MM.1S (cell line): ENCODE results near the gene HEATR1.

Experiments
- DNase-seq: peaks from one replicate; pipeline ENCODE4 v3.0.0-alpha.2; 2015
- H2AFZ ChIP-seq: fragments of 300-600 bp; sonication (generic); 2 replicates; pipeline ENCODE4 v1.6.0; 2016; ENCODE audit warnings: antibody characterized with exemption, low read length
- H3F3A ChIP-seq: fragments of 300-600 bp; sonication (generic); 2 replicates; pipeline ENCODE4 v1.6.1; 2016; ENCODE audit warnings: mild to moderate bottlenecking, antibody characterized with exemption, low read length, moderate library complexity, mixed read lengths; ENCODE audit not compliant: insufficient read depth
- H3K27ac ChIP-seq: fragments of 300-600 bp; sonication (generic); 2 replicates; pipeline ENCODE4 v1.5.1; 2016; ENCODE audit warnings: mild to moderate bottlenecking, low read length
- H3K27me3 ChIP-seq: fragments of 300-600 bp; sonication (generic); replicated peaks from 2 replicates; pipeline ENCODE4 v1.6.0; 2016; ENCODE audit warnings: low read length; ENCODE audit not compliant: insufficient read depth
- H3K36me3 ChIP-seq: fragments of 300-600 bp; sonication (generic); replicated peaks from 2 replicates; pipeline ENCODE4 v1.6.1; 2016; ENCODE audit warnings: mild to moderate bottlenecking, low read length, mixed read lengths; ENCODE audit not compliant: insufficient read depth
- H3K4me1 ChIP-seq: fragments of 300-600 bp; sonication (generic); 2 replicates; pipeline ENCODE4 v1.6.1; 2016; ENCODE audit warnings: low read length, mixed read lengths
- H3K4me2 ChIP-seq: fragments of 300-600 bp; sonication (generic); 2 replicates; pipeline ENCODE4 v1.6.0; 2016; ENCODE audit warnings: low read depth, low read length
- H3K4me3 ChIP-seq: fragments of 300-600 bp; sonication (generic); 2 replicates; pipeline ENCODE4 v1.5.1; 2016; ENCODE audit warnings: low read length, mixed read lengths
- H3K79me2 ChIP-seq: fragments of 300-600 bp; sonication (generic); 2 replicates; pipeline ENCODE4 v1.6.1; 2016; ENCODE audit warnings: mixed run types, low read length, mixed read lengths
- H3K9ac ChIP-seq: fragments of 300-600 bp; sonication (generic); 2 replicates; pipeline ENCODE4 v1.6.1; 2016; ENCODE audit warnings: low read length, mixed read lengths
- H3K9me2 ChIP-seq: fragments of 300-600 bp; sonication (generic); replicated peaks from 2 replicates; pipeline ENCODE4 v1.6.1; 2016; ENCODE audit warnings: mild to moderate bottlenecking, low read length, mixed read lengths; ENCODE audit not compliant: insufficient read depth
- H3K9me3 ChIP-seq: fragments of 300-600 bp; sonication (generic); replicated peaks from 2 replicates; pipeline ENCODE4 v1.6.1; 2016; ENCODE audit warnings: mild to moderate bottlenecking, low read length, mixed read lengths; ENCODE audit not compliant: insufficient read depth
- H4K20me1 ChIP-seq: fragments of 300-600 bp; sonication (generic); 2 replicates; pipeline ENCODE4 v1.6.1; 2016; ENCODE audit warnings: mild to moderate bottlenecking, low read length, moderate library complexity, mixed read lengths; ENCODE audit not compliant: insufficient read depth
- EZH2 ChIP-seq: fragments of 300-600 bp; sonication (generic); optimal IDR thresholded peaks from 2 replicates; pipeline ENCODE3; 2017; ENCODE audit warnings: low read depth, mild to moderate bottlenecking, antibody characterized with exemption, low read length, mixed read lengths
- EZH2phosphoT487 ChIP-seq: fragments of 300-600 bp; sonication (generic); IDR thresholded peaks from 2 replicates; pipeline ENCODE4 v1.6.1; 2018; ENCODE audit warnings: antibody characterized with exemption, low read length
- TF ChIP-seq, protein P1 (sequence below): fragments of 300-600 bp; sonication (generic); IDR thresholded peaks from 2 replicates; pipeline ENCODE4 v1.5.1; 2016; ENCODE audit warnings: antibody characterized with exemption, low read length, mixed read lengths

HEATR1 gene

DNA sequence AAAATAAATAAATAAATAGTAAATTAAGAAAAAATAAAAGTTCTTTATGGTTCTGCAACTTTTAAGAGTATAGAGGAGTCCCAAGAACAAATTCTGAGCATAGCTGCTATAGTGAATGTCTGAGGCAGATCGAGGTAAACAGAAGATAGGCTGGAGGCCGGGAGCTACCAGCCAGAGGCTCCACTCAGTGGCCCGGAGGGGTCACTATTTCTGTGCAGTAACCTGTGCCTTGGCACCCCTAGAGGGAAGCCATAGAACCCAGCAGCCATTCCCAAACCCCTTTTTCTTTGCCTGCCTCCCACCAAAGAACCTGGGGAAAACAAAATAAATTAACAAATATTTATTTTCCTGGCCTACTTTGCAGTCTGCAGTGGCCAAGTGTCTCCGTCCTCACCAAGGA is 38.4 kb upstream of the HEATR1 start:
- no peak for DNase-seq
- Histone ChIP-seq H3K9ac (no peak overlapping the region), H3K9me2 (no peaks in the 10 kb centered on the region), H3K9me3 (no peaks in the 10 kb centered on the region), H3K27me3 (no peaks in the 10 kb centered on the region), H3K36me3 (no peaks in the 10 kb centered on the region), H3K4me1 (no peaks in the 10 kb centered on the region), H3K27ac (no peak overlapping the region), H3K79me2 (no peaks in the 10 kb centered on the region), H3F3A (no peaks in the 10 kb centered on the region), H2AFZ (no peak overlapping the region), H3K4me3 (no peak overlapping the region), H3K4me2 (no peak overlapping the region), H4K20me1 (no peaks in the 10 kb centered on the region)
- TF ChIP-seq EZH2phosphoT487: no peak
- TF ChIP-seq, protein P1, sequence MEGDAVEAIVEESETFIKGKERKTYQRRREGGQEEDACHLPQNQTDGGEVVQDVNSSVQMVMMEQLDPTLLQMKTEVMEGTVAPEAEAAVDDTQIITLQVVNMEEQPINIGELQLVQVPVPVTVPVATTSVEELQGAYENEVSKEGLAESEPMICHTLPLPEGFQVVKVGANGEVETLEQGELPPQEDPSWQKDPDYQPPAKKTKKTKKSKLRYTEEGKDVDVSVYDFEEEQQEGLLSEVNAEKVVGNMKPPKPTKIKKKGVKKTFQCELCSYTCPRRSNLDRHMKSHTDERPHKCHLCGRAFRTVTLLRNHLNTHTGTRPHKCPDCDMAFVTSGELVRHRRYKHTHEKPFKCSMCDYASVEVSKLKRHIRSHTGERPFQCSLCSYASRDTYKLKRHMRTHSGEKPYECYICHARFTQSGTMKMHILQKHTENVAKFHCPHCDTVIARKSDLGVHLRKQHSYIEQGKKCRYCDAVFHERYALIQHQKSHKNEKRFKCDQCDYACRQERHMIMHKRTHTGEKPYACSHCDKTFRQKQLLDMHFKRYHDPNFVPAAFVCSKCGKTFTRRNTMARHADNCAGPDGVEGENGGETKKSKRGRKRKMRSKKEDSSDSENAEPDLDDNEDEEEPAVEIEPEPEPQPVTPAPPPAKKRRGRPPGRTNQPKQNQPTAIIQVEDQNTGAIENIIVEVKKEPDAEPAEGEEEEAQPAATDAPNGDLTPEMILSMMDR: no peak
- no peak for TF ChIP-seq EZH2

- H3K4me1 ChIP-seq: no peaks in the 10 kb centered on the region
- no peaks in the 10 kb centered on the region for H4K20me1 ChIP-seq
- H3K4me2 ChIP-seq: no peak overlapping the region
- H2AFZ ChIP-seq: no peak overlapping the region
- no peaks in the 10 kb centered on the region for H3K9me2 ChIP-seq
- H3K4me3 ChIP-seq: no peak overlapping the region
- no peak overlapping the region for H3K9ac ChIP-seq
- H3K9me3 ChIP-seq: no peaks in the 10 kb centered on the region
- DNase-seq: no peak
- no peaks in the 10 kb centered on the region for H3F3A ChIP-seq
- no peaks in the 10 kb centered on the region for H3K27me3 ChIP-seq
- H3K79me2 ChIP-seq: no peaks in the 10 kb centered on the region
- H3K27ac ChIP-seq: no peak overlapping the region
- H3K36me3 ChIP-seq: no peaks in the 10 kb centered on the region
- TF ChIP-seq EZH2: no peak
- TF ChIP-seq, protein P1: no peak
- no peak for TF ChIP-seq EZH2phosphoT487
These were observed 35.4 kb upstream of the HEATR1 start for GRCh38 chr1:236639686-236640085.

GRCh38 chr1:236638945-236639344 is 34.6 kb upstream of the HEATR1 start:
- Histone ChIP-seq H3K36me3 (no peaks in the 10 kb centered on the region), H3K79me2 (no peaks in the 10 kb centered on the region), H4K20me1 (no peaks in the 10 kb centered on the region), H3K9me3 (no peaks in the 10 kb centered on the region), H3K9ac (no peak overlapping the region), H3K4me2 (no peak overlapping the region), H3K4me3 (no peak overlapping the region), H3K27ac (no peak overlapping the region), H2AFZ (no peak overlapping the region), H3K9me2 (no peaks in the 10 kb centered on the region), H3K4me1 (no peaks in the 10 kb centered on the region), H3F3A (no peaks in the 10 kb centered on the region), H3K27me3 (no peaks in the 10 kb centered on the region)
- TF ChIP-seq, protein P1: no peak
- TF ChIP-seq EZH2phosphoT487 (no peak), EZH2 (no peak)
- DNase-seq: no peak
